Forelimb muscle (tissue), 1 donor: ENCODE measurements around the gene SEBOX. TPM values are rescaled to one million over a fixed set of nuclear protein-coding genes. Genes with fewer than 3 reads are reported as not detected.
A peak's percentile ranks its signal among the peaks of the same experiment; 100 is the strongest.
"Not testable (repeated sequence)": the region's sequence is repeated elsewhere in the genome, so short reads cannot be mapped to it uniquely, and the experiment has no call there.

Experiments used
- DNase-seq: peaks from one replicate; pipeline ENCODE4 v3.0.0-alpha.2; 2013; ENCODE audit warnings: low read depth
- polyA plus RNA-seq: library from polyadenylated mRNA; unstranded; fragments of 120-200 nt; gene quantifications from one replicate; pipeline ENCODE4 v1.2.1, GENCODE V29; 2013; ENCODE audit not compliant: insufficient read length

SEBOX gene
- polyA plus RNA-seq, 1 donor, result not detected

GRCh38 chr17:28340374-28340773, 24.6 kb downstream of the SEBOX start:
- DNase-seq, result no peak

DNA sequence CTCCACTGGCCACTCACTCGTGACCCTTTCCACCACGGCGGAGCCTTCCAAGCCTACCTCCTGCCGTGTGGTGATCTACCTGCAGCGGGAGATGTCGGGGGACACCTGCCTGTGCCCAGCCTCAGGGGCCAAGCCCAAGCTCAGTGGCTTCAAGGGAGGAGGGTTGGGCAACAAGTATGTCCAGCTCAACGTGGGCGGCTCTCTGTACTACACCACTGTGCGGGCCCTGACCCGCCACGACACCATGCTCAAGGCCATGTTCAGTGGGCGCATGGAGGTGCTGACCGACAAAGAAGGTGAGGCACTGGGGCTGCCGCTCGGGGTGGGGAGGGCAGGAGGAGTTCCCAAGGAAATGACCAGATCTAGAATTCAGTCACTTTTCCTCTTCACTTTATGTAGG, 25.6 kb downstream of the SEBOX start:
- DNase-seq, result no peak

GRCh38 chr17:28338769-28339212, 26.2 kb downstream of the SEBOX start:
- DNase-seq, result not testable (repeated sequence)

GRCh38 chr17:28338056-28338768, 26.8 kb downstream of the SEBOX start:
- DNase-seq, result no peak

GRCh38 chr17:28335959-28336871, 28.8 kb downstream of the SEBOX start:
- DNase-seq, result peak; percentile 36

- DNase-seq, result peak; percentile 99
Observed at GRCh38 chr17:28335201-28335958, 29.6 kb downstream of the SEBOX start, which contains the start of the genes IFT20 and TNFAIP1. IFT20 (minus strand) TSS chr17:28335472; CDS start chr17:28331985, 3,487 bp downstream. TNFAIP1 (plus strand) TSS chr17:28335761; CDS start chr17:28339522, 3,761 bp downstream.

GRCh38 chr17:28334666-28335200, 30.3 kb downstream of the SEBOX start:
- no peak for DNase-seq

DNA sequence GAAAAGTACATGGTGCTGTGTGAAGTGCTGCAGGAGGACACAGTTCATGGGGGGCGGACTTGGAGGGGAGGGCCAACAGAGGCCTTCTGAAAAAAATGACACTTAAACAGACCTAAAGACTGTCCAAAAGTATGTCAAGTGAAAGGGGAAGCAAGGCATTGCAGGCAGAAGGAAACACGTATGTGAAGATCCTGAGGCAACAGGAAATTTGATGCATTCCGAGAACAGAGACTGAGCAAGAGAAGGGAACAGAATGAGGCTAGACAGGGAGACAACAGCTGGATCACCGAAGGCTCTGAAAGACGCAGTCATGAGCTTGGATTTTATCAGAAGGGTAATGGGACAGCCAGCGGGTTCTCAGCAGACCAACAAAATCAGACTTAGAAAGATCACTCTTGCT, 30.8 kb downstream of the SEBOX start:
- DNase-seq, result no peak

DNA sequence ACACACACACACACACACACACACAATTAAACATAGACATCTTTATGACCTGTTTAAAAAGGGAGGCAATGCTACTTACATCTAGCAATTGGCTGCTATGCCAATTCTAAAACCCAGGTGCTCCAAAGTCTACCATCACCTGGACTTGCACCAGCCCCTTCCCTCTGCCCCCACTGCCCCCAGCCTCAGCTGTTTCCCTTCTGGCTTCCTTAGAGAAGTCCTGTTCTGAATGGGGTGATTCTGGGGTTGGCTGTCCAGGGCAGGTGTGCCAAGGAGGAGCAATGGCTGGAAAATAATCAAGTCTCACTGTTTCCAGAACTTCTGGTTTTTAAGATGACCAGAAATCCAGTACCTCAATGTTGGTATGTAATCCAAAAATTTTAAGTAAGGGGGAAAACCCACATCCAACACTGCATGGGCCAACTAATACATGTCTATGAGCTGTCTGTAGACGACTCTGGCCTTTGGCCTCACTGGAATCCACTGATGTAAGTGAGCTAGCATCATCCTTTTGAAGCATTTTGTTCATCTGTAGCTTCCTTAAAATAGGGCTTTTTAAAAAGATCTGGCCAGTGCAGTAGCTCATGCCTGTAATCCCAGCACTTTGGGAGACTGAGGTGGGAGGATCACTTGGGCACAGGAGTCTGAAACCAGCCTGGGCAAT, 31.8 kb downstream of the SEBOX start:
- no peak for DNase-seq

DNA sequence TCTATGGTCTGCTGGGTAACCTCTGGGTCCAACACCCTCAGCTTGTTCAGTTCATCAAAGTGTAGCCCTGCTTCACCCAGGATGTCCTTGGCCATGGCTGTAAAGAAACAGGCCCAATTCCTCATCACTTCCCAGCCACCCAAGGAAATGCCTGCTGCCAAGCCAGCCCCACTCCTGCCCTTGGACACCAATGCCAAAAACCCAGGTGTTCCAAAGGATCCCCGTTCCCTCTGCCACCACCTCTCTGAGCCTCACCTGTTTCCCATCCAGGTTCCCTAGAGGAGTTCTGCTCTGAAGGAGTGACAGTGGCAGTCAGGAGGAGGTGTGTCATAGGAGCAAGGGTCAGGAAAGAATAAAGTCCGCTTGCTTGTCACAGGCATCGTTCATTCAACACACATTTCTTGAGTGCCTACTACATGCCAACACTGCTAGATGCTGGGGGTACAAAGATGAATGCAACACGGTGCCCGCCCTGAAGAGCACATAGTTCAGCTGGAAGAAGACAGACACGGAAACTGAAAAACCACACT, 33.0 kb downstream of the SEBOX start:
- DNase-seq, result no peak

- DNase-seq, result no peak
Observed at GRCh38 chr17:28330671-28331070, 34.3 kb downstream of the SEBOX start.

DNA sequence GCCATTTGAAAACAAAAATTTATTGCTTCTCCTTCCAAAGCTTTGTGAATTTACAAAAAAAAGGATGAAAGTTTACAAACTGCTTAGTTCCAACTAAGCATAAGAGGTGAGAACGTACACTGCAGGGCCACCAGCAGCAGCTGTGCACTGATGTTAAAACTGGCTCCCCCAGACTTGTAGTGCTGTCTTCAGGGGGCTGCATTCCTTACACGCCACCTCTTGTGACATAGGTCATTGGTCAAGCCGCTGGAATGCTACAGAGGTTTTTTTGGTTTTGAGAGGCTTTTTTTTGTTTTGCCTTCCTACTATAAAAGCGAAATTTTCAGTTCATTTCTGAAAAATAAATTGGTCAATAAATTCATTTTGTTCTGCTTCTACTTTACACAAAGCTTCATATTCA, 36.7 kb downstream of the SEBOX start:
- no peak for DNase-seq

- DNase-seq, result no peak
Observed at GRCh38 chr17:28327709-28328108, 37.3 kb downstream of the SEBOX start.

GRCh38 chr17:28327031-28327607, 37.9 kb downstream of the SEBOX start:
- DNase-seq, result no peak

DNA sequence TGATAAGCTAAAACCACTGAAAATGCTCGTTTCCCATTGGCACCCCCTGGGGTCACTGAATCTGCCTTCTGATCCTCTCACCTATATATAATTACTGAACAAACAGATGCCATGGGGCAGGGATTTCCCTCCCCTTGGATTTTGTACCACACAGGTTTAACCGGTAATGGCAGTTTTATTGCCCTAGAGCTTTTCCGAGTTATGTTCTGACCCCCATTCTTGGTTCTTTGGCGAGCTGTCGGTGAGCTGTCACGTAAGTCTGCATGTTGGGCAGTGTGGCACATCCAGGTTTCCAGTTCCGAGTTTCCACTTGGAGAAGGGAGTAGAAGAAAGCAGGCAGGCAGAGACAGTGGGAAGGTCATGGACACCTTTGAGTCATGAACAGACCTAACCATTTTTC, 38.9 kb downstream of the SEBOX start:
- no peak for DNase-seq

- DNase-seq, result no peak
Observed at GRCh38 chr17:28325211-28325610, 39.8 kb downstream of the SEBOX start.

DNA sequence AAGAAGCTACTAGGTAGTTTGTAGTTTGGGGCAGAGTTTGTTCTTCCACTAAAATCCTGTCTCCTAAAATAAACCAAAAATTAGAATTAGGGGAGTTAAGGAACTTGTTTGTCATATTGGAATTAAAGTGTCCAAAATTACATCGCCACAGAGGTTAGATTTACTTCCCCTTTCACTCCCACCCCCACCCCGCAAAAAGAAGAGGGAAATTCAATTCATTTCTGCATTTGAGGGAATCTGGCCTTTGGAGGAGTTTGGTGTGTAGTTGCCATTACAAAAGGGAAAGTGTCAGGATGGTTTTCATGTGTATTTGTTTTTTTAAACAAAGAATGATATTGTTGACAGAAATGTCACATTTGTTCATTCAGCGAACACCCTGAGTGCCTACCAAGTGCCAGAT, 40.2 kb downstream of the SEBOX start:
- DNase-seq, result no peak

- DNase-seq, result no peak
Observed at GRCh38 chr17:28324267-28324745, 40.7 kb downstream of the SEBOX start.

GRCh38 chr17:28320215-28321061, 44.6 kb downstream of the SEBOX start:
- no peak for DNase-seq
